GM19455 (cell line): ENCODE results near the gene NTN1.

Experiments
- ATAC-seq: cut with Tn5 transposase; IDR thresholded peaks from one replicate; pipeline ENCODE4 v1.9.1; 2021; ENCODE audit not compliant: unreplicated experiment

The NTN1 gene

GRCh38 chr17:9268546-9268945, 247.2 kb downstream of the NTN1 start:
- ATAC-seq, result no peak

GRCh38 chr17:9269350-9270035, 248.2 kb downstream of the NTN1 start:
- no peak for ATAC-seq

- ATAC-seq, result no peak
Observed at GRCh38 chr17:9270921-9271320, 249.6 kb downstream of the NTN1 start.

GRCh38 chr17:9271989-9272388, 250.7 kb downstream of the NTN1 start:
- ATAC-seq, result no peak

- ATAC-seq, result no peak
Observed at GRCh38 chr17:9272501-9273200, 251.3 kb downstream of the NTN1 start.

- ATAC-seq, result no peak
Observed at GRCh38 chr17:9273428-9274391, 252.4 kb downstream of the NTN1 start.

GRCh38 chr17:9274973-9275372, 253.7 kb downstream of the NTN1 start:
- no peak for ATAC-seq

DNA sequence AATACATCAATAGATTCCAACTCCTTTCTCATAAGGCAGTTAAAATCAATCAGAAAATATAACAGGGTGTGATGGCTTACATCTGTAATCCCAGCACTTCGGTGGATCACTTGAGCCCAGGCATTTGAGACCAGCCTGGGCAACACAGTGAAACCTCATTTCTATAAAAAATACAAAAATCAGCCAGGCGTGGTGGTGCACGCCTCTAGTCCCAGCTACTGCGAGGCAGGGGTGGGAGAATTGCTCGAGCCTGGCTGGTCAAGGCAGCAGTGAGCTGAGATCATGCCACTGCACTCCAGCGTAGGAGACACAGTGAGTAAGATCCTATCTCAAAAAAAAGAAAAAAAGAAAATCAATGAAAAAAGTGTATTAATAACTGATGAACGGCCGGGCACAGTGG, 258.6 kb downstream of the NTN1 start:
- ATAC-seq, result no peak

- no peak for ATAC-seq
Observed at GRCh38 chr17:9283909-9284308, 262.6 kb downstream of the NTN1 start.

DNA sequence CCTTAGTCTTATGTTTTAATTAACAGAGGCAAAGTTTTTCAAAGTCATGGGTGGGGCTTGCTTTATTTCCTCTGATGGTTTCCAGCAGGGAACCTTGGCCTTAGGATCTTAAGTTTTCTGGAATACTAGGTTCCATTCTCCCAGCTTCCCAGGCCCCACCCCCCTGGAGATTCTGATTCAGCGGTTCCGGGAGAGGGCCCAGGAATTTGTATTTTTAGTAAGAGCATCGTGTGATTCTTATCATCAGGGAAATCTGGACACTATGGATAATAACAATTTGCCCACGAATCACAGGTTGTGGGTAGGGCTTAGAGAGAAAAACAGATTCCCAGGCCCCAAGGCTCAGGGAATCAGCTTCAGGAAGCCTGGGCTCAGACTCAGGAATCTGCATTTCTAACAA, 263.6 kb downstream of the NTN1 start:
- ATAC-seq, result no peak

DNA sequence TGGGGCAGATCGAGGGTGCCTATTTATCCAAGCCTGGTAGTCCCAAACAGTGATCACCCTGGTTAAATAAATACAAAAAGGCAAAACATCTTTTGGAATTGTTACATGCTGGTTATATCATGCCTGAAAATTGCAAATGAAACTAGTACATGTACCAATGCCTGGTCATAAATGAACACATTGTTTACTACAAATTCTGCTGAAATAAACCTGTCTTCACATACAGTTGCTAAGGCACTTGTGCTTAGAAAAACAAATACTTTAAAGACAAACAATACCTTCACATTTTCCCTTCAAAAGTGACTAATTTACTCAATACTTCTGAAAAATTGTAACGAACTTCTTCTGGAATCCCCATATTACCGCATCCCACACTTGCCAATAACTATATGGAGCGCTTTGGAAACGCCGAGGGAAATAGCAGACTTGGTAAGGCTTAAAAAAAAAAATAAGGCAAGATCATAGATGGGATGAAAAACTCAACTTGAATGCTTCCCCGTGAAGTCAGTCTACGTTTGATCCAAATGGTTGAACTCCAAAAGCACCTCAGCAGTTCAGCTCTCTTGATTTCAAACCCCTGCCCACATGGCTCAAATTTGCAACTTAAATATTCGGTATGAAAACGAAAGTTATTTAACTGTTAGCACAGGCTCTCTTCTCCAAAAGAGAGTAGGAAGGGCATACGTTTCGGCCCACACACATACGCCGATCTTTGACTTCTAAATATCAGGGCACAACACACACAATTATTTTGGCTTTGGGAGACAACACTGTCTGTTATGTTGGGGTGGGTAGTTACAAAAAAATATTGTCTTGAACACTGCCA, 264.5 kb downstream of the NTN1 start:
- ATAC-seq, result no peak

- no peak for ATAC-seq
Observed at GRCh38 chr17:9286434-9286833, 265.1 kb downstream of the NTN1 start.

DNA sequence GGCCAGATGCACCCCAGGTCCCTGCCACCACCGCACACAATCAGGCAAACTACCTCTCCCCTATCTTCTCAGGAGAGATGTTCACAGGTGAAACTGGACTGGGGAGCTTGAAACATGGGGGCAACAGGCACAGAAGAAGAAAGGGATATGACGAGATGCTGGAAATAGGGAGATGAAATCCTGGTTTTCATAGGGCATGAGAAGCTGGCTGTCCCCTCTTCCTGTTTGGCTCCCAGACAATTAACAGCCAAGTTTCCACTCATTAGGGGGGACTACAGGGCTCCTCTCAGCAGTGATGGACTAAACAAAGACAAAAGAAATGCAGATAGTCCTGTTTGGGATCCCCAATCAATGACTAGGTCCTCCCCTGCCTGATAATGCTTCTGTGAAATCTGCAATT, 266.0 kb downstream of the NTN1 start:
- ATAC-seq, result no peak

DNA sequence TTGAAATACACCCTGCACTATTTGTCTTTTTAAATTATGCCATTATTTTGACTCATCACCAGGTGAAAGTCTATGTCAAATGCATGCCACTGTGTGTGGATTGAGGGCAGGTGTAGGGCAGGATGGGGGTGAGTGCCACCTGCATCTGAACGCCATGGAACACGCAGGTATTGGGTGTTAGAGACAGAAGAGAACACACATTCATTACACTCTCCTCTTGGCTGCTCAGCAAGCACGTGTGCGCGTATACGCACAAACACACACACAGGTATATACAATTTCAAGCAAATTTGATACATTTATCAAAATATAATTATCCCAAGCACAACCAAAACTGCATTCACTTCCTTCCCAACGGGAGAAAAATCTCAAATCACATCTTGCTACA, 268.9 kb downstream of the NTN1 start:
- no peak for ATAC-seq

- no peak for ATAC-seq
Observed at GRCh38 chr17:9291912-9292560, 270.7 kb downstream of the NTN1 start.

DNA sequence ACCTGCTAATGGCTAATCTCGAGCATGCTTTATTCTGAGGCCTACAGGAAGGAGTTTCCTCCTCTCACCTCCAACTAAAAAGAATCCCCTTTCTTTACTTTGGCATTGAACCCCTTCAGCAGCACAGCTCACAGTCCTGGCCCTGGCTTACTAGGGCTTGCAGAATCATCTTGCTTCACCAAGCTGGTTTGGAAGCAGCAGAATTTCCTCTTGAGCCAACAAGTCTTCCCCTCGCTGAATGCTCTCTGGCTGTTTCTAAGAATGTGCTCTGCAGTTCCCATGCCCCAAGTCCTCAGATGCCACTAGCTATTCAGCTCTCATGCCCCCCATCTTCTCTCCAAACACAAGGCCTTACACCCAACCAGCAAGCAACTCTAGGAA, 271.2 kb downstream of the NTN1 start:
- no peak for ATAC-seq
